Activated T-helper 2 cell treated with anti-CD3 and anti-CD28 coated beads, Interferon-gamma antibody, Interleukin-2, Interleukin-4, amounts not matched to agents 10 μg/mL and 5 μg/mL and 100 μg/mL, durations not matched to agents 14 hours and 24 hours and 36 hours (primary cell): Measurements from ENCODE around the gene ACTL6B. TPM values are rescaled to one million over a fixed set of nuclear protein-coding genes. Genes with fewer than 3 reads are reported as not detected.

Experiments used
- DNase-seq: peaks from one replicate; pipeline ENCODE4 v3.0.0; 2021; ENCODE audit warnings: low spot score
- H3K27ac Mint-ChIP-seq: one replicate; pipeline ENCODE4 v1.8.0; 2021; ENCODE audit warnings: mixed read lengths
- H3K27me3 Mint-ChIP-seq: one replicate; pipeline ENCODE4 v1.8.0; 2021; ENCODE audit warnings: low read depth, mixed read lengths
- H3K36me3 Mint-ChIP-seq: one replicate; pipeline ENCODE4 v1.8.0; 2021; ENCODE audit warnings: low read depth, mixed read lengths
- H3K4me1 Mint-ChIP-seq: one replicate; pipeline ENCODE4 v1.8.0; 2021; ENCODE audit warnings: low read depth, mixed read lengths
- H3K4me3 Mint-ChIP-seq: one replicate; pipeline ENCODE4 v1.8.0; 2021; ENCODE audit warnings: low read depth, mild to moderate bottlenecking, moderate library complexity, mixed read lengths
- H3K9me3 Mint-ChIP-seq: one replicate; pipeline ENCODE4 v1.8.0; 2021; ENCODE audit warnings: mixed read lengths
- intact Hi-C: fragments of 100-400 bp; cut with micrococcal nuclease; formaldehyde crosslinking; loops from one replicate; pipeline ENCODE4 v1.15.1; 2023
- total RNA-seq: library from RNA; stranded (reverse); gene quantifications from 2 replicates; pipeline ENCODE4 v1.2.3, GENCODE V29; 2022

Gene ACTL6B
- total RNA-seq, 1 donor from 2014 or later: not detected

DNA sequence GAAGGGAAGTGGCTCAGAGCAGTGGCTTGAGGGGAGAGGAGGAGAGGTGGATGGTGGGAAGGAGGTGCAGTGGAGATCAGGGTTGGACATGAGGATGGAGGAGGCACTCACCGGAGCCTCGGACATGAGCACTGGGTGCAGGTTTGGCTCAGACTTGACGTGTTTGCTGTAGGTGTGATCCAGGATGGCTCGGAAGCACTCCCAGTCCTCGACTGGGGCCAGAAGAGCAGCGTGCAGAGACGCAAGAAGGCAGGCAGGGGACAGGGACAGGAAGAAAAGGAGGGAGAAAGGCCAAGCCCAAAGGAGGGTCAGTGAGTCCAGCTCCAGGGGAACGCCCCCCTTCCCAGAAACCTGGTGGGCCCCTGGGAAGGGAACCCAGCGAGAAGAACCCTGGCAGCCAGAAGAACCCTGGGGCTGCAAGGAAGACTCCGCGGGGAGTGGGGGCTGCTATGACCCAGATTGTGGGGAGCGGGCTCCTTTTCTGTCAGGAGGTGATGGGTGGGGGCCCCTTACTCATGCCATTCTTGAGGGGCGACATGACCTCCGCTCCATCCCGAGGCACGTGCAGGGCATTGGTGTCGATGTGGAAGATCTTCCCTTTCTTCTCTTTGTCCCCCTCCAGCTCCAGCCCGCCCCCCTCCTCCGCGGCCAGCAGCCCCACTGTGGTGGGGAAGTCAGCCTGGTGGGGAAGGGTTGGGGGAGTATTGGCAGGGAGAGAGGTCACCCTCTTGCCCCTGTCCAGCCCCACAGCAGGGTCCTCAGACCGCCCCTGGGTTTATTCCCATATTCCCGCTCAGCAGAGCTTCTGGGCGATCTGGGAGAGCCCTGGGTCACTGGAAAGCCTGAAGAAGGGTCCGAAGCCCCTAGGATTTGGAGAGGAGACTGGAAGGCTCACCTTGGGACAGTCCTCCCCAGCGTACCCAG, 1.1 kb downstream of the ACTL6B start:
- DNase-seq: no peak
- H3K4me3 Mint-ChIP-seq: no peak overlapping the region
- no peak overlapping the region for H3K27ac Mint-ChIP-seq
- H3K27me3 Mint-ChIP-seq: peaks cover 23% of the 10 kb centered on the region
- no peaks in the 10 kb centered on the region for H3K4me1 Mint-ChIP-seq
- H3K36me3 Mint-ChIP-seq: no peaks in the 10 kb centered on the region
- intact Hi-C loops: no loop called here
- no peaks in the 10 kb centered on the region for H3K9me3 Mint-ChIP-seq

DNA sequence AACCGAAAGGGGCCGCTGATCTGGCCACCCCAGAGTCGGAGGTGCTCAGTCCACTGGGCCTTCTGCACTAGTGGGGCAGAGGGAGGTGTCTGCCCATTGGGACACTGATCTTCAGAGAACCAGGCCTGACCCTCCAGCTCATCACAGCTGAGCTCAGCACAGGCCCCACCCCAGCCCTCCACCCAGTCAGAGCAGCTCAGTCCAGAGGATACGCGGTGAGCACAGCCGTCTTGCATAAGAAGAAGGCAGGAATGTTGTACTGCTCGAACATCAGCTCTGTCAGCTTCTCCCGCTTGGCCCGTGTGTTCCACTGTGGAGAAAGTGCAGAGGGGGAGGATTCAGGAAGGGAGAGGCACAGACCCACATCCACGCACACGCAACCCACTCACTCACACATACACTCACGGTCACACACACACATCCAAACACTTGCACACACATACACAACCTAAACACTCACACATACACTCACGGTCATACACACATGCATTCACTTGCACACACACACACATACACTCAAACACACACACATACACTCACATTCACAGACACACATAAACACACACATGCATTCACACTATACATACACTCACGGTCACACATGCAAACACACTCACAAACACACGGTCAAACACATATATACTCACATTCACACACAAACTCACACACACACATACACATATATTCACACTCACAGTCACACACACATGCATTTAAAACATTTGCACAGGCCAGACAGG, 6.3 kb downstream of the ACTL6B start:
- Mint-ChIP-seq H3K4me1 (no peaks in the 10 kb centered on the region), H3K9me3 (no peaks in the 10 kb centered on the region), H3K27me3 (peaks cover 13% of the 10 kb centered on the region), H3K36me3 (no peaks in the 10 kb centered on the region), H3K4me3 (no peak overlapping the region), H3K27ac (no peak overlapping the region)
- DNase-seq: no peak
- intact Hi-C loops: no loop called here

DNA sequence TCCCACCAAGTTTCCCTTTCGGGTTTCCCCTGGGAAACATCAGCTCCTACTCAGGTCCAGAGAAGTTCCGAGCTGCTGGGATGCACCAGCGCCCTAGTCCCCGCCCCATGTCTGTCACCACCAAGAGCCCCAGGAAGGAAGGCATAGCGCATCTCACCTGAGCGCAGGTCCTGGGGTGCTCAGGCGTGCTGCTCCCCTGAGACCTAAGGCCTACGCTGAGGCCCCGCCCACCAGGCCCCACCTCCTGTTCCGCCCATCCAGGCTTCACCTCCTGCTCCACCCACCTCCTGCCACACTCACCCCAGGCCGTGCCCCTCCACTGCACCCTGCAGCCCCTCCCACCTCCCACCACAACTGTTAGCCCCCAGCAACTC, 13.7 kb downstream of the ACTL6B start:
- H3K36me3 Mint-ChIP-seq: no peaks in the 10 kb centered on the region
- peaks cover 3% of the 10 kb centered on the region for H3K27me3 Mint-ChIP-seq
- no peak for DNase-seq
- H3K4me3 Mint-ChIP-seq: no peak overlapping the region
- H3K27ac Mint-ChIP-seq: no peak overlapping the region
- intact Hi-C loops: no loop called here
- peaks cover 1% of the 10 kb centered on the region for H3K4me1 Mint-ChIP-seq
- H3K9me3 Mint-ChIP-seq: no peaks in the 10 kb centered on the region

DNA sequence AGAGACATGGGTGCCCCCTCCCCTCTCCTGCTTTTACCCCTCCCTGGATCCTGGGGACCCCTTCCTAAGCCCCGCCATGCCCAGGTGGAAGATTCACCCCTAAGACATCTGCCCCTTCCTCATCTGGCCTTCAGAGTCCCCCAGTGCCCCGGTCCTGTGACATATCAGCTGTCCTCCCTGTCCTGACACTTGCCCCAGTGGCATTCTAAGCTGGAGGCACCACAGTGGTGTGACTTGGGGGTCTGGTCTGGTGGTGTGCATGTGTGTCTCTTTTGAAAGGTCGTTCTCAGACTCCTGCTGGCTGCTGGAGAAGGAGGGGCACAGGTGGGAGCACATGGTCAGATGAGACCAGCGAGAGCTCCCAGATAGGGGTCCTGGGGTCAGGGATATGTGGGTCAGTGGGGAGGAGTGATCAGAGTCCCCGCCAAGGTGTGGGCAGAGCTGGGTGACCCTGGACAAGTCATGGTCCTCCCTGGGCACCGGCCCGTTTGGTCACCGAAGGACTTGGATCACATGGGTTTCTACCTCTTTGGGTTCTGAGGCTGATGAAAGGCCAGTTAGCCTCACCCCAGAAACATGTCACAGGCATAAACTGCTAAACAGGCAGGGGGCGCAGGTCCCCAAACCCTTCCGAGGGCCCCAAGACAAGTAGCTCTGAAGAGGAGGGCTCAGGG, 14.3 kb downstream of the ACTL6B start:
- H3K4me1 Mint-ChIP-seq: peaks cover 1% of the 10 kb centered on the region
- H3K36me3 Mint-ChIP-seq: no peaks in the 10 kb centered on the region
- no peaks in the 10 kb centered on the region for H3K9me3 Mint-ChIP-seq
- intact Hi-C loops: no loop called here
- H3K27ac Mint-ChIP-seq: no peak overlapping the region
- no peak overlapping the region for H3K4me3 Mint-ChIP-seq
- peaks cover 3% of the 10 kb centered on the region for H3K27me3 Mint-ChIP-seq
- DNase-seq: no peak

DNA sequence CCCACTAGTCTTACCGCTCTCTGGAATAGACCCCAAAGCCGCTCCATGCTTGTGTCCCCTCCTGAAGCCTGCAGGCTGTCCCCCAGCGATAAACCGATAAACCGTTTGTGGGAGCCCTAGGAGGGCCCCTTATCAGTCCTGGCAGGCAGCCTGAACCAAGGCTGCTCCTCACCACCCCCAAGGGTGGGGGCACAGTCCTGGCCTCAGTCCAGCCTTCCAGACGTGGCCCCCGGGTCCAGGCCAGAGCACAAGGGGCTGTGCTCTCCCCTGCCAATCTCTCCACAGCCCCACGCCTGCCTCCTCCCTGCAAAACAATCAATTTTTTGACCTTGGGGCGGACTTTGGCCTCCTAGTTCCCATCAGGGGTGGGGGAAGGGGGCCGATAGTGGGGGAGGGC, 14.8 kb downstream of the ACTL6B start, which contains the start of gene TFR2:
TFR2 (minus strand) TSS at position 90 of the 397 bp plus-strand sequence; CDS start at position 47, 43 bp downstream.
- Mint-ChIP-seq H3K9me3 (no peaks in the 10 kb centered on the region), H3K4me3 (no peak within 1 kb of the TSS), H3K36me3 (no peaks in the 10 kb centered on the region), H3K27ac (no peak within 1 kb of the TSS), H3K4me1 (peaks cover 1% of the 10 kb centered on the region), H3K27me3 (peaks cover 3% of the 10 kb centered on the region)
- intact Hi-C loops: no loop called here
- DNase-seq: no peak

DNA sequence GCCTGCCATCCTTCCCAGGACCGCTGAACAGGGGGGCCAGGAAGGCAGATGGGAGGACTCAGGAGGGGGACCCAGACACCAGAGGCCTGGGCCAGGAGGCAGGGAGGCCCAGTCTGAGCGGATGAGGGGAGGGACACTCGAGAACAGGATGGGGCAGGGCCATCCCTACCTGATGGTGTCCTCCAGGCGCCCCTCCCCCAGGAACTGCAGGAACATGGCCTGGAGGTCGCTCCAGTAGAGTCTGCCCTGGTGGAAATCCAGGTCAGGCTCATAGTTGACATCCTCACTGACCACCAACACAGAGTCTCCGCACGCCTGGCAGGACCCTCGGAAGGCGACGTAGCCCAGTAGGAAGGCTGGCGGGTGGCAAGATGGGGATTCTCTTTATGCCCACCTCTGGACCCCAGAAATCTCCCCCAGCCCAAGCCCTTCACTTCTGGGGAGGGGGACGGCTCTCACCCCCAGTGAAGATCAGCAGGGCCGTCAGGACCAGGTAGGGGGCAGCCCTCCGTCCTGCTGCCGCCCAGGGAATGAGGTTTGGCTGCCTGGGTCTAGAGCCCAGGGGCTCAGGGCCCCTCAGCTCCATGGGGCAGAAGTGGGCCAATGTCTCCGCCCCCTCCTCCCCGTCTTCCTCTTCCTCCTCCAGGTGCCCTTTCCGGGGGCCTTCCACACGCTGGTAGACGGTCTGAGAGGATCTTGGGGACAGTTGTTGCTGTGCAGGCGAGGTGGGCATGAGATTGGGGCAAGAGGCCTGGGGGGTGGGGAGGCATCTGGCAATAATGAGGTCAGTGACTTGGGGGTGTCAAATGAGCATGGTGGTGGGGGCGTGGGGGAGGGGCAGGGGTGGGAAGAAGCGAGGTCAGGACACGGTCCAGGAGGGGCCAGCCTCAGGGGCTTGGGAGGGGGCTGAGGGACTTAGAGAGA, 15.5 kb downstream of the ACTL6B start:
- Mint-ChIP-seq H3K27me3 (peaks cover 3% of the 10 kb centered on the region), H3K36me3 (no peaks in the 10 kb centered on the region), H3K4me1 (peaks cover 1% of the 10 kb centered on the region), H3K27ac (no peak overlapping the region), H3K4me3 (no peak overlapping the region), H3K9me3 (no peaks in the 10 kb centered on the region)
- no peak for DNase-seq
- intact Hi-C loops: no loop called here

DNA sequence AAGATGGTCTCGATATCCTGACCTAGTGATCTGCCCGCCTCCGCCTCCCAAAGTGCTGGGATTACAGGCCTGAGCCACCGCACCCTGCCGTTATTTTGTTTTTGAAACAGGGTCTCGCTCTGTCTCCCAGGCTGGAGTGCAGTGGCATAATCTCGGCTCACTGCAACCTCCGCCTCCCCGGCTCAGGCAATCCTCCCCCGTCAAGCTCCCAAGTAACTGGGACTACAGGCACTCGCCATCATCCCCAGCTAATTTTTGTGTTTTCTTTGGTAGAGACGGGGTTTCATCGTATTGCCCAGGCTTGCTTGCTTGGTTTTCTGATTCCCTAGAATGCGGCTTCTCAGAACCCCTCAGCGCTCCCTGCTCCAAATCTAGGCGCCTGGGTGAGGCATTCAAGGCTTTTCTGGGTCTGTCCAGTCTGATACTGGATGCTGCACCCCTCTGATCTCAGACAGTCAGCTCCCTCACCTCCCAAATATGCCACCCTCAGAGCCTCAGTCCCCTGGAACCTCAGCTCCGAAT, 16.2 kb downstream of the ACTL6B start:
- H3K4me1 Mint-ChIP-seq: peaks cover 1% of the 10 kb centered on the region
- intact Hi-C loops: no loop called here

GRCh38 chr7:100632951-100633717, 23.1 kb downstream of the ACTL6B start:
- Mint-ChIP-seq H3K27me3 (no peaks in the 10 kb centered on the region), H3K4me3 (peak overlapping the region; percentile 89), H3K4me1 (peaks cover 28% of the 10 kb centered on the region), H3K36me3 (peaks cover 10% of the 10 kb centered on the region), H3K27ac (peak overlapping the region; percentile 95), H3K9me3 (no peaks in the 10 kb centered on the region)
- intact Hi-C loops: loop anchor here (1.0 kb wide), 2 partner anchors 40 to 73 kb away; partner anchors contain the start of genes GNB2 and POP7
- peak; percentile 61 for DNase-seq

More for the DNA sequence above, 16.2 kb downstream of the ACTL6B start:
- Mint-ChIP-seq H3K9me3 (no peaks in the 10 kb centered on the region), H3K4me3 (no peak overlapping the region), H3K27me3 (peaks cover under 1% of the 10 kb centered on the region), H3K27ac (no peak overlapping the region), H3K36me3 (no peaks in the 10 kb centered on the region)
- no peak for DNase-seq

- H3K4me1 Mint-ChIP-seq: peaks cover 37% of the 10 kb centered on the region
- intact Hi-C loops: no loop called here
- DNase-seq: no peak
Measured at GRCh38 chr7:100630066-100630465, 26.2 kb downstream of the ACTL6B start.

DNA sequence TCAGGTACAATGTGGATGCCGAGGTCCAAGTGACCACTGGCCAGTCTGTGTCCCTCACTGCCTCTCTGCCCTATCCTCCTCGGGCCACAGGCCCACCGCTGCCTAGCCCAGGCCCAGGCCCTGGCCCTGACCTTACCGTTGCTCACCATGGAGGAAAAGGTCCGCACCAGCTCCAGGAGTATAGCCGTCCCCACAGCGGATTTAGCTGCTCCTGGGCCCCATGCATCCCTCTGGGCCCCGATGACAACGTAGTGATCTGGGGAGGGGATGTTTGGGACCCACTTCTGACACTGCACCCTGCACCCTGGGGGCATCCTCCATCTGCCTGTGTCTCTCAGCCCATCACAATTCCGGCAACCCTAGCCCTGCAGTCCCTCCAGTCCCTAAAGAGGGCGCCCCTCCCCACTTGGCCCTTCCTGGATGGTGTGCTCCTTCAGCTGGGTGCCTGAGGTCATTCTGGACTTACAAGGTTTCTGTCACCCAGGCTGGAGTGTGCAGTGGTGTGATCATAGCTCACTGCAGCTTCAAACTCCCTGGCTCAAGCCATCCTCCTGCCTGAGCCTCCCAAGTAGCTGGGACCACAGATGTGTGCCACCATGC, 27.0 kb downstream of the ACTL6B start:
- DNase-seq: no peak
- Mint-ChIP-seq H3K27ac (peak overlapping the region; percentile 22), H3K36me3 (peaks cover 10% of the 10 kb centered on the region), H3K4me3 (no peak overlapping the region), H3K4me1 (peaks cover 39% of the 10 kb centered on the region), H3K9me3 (no peaks in the 10 kb centered on the region), H3K27me3 (no peaks in the 10 kb centered on the region)
- intact Hi-C loops: no loop called here

More at GRCh38 chr7:100630066-100630465, 26.2 kb downstream of the ACTL6B start:
- H3K27me3 Mint-ChIP-seq: no peaks in the 10 kb centered on the region
- H3K27ac Mint-ChIP-seq: peak overlapping the region; percentile 5
- peaks cover 10% of the 10 kb centered on the region for H3K36me3 Mint-ChIP-seq
- no peaks in the 10 kb centered on the region for H3K9me3 Mint-ChIP-seq
- no peak overlapping the region for H3K4me3 Mint-ChIP-seq

DNA sequence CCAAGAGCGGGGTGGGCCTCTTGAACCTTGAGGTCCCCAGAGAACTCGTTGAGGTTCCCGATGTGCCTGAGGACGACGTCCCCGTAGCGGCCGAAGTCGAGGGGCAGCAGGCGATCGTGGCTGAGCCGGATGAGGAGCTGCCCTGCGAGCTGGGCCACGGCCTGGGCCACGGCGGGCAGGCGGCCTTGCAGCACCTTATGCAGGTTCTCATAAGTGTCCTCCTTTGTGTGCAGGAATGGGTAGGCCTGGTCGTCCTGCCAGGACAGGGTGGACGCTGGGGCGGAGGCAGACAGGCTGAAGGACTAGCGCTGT, 29.1 kb downstream of the ACTL6B start:
- H3K4me3 Mint-ChIP-seq: peak overlapping the region; percentile 74
- peaks cover 3% of the 10 kb centered on the region for H3K36me3 Mint-ChIP-seq
- peak overlapping the region; percentile 42 for H3K27ac Mint-ChIP-seq
- no peaks in the 10 kb centered on the region for H3K9me3 Mint-ChIP-seq
- intact Hi-C loops: loop anchor here (2.0 kb wide), 1 partner anchor 14 kb away; the partner anchor contains the start of gene MOSPD3
- DNase-seq: no peak
- H3K27me3 Mint-ChIP-seq: no peaks in the 10 kb centered on the region
- peaks cover 36% of the 10 kb centered on the region for H3K4me1 Mint-ChIP-seq
